ENCODE results near the gene SYNPO2. TPM values are rescaled to one million over a fixed set of nuclear protein-coding genes. Genes with fewer than 3 reads are reported as not detected.
A peak's percentile ranks its signal among the peaks of the same experiment; 100 is the strongest.

The SYNPO2 gene
- total RNA-seq, 1 donor from 2014 or later: 26.2 TPM

GRCh38 chr4:118962540-118962939 lies 73.9 kb downstream of the SYNPO2 start:
- Histone ChIP-seq H3K27me3 (ENCODE audit: low read depth) (no peaks in the 10 kb centered on the region), H3K4me1 (peaks cover 11% of the 10 kb centered on the region), H3K4me3 (no peak overlapping the region), H3K27ac (no peak overlapping the region), H3K36me3 (no peaks in the 10 kb centered on the region), H3K9me3 (no peaks in the 10 kb centered on the region)
- DNase-seq (no peak), ATAC-seq (no peak)
- no peak for TF ChIP-seq CTCF (IDR thresholded peaks at IDR 0.05)
- intact Hi-C loops (cut with DNase I): no loop called here

- TF ChIP-seq CTCF (IDR thresholded peaks at IDR 0.05): no peak
- ATAC-seq (no peak), DNase-seq (no peak)
- H3K27me3 ChIP-seq (ENCODE audit: low read depth): no peaks in the 10 kb centered on the region
- intact Hi-C loops (cut with DNase I): no loop called here
- no peaks in the 10 kb centered on the region for H3K9me3 ChIP-seq
- no peak overlapping the region for H3K4me3 ChIP-seq
- peaks cover 30% of the 10 kb centered on the region for H3K4me1 ChIP-seq
- no peaks in the 10 kb centered on the region for H3K36me3 ChIP-seq
- H3K27ac ChIP-seq: no peak overlapping the region
These were observed 76.3 kb downstream of the SYNPO2 start for GRCh38 chr4:118964891-118965411.

- H3K9me3 ChIP-seq: no peaks in the 10 kb centered on the region
- peak overlapping the region; percentile 77 for H3K27ac ChIP-seq
- DNase-seq: no peak
- ATAC-seq: no peak
- no peak for TF ChIP-seq CTCF (IDR thresholded peaks at IDR 0.05)
- H3K27me3 ChIP-seq (ENCODE audit: low read depth): no peaks in the 10 kb centered on the region
- H3K36me3 ChIP-seq: no peaks in the 10 kb centered on the region
- H3K4me3 ChIP-seq: no peak overlapping the region
- H3K4me1 ChIP-seq: peaks cover 30% of the 10 kb centered on the region
- intact Hi-C loops (cut with DNase I): no loop called here
These were observed 78.7 kb downstream of the SYNPO2 start for GRCh38 chr4:118967393-118967792.

GRCh38 chr4:118968005-118968404 lies 79.4 kb downstream of the SYNPO2 start:
- TF ChIP-seq CTCF (IDR thresholded peaks at IDR 0.05): no peak
- ATAC-seq (peak; percentile 94 to 96), DNase-seq (peak; percentile 57)
- H3K27ac ChIP-seq: peak overlapping the region; percentile 77
- H3K27me3 ChIP-seq (ENCODE audit: low read depth): no peaks in the 10 kb centered on the region
- H3K36me3 ChIP-seq: no peaks in the 10 kb centered on the region
- no peaks in the 10 kb centered on the region for H3K9me3 ChIP-seq
- H3K4me3 ChIP-seq: no peak overlapping the region
- intact Hi-C loops (cut with DNase I): no loop called here
- peaks cover 30% of the 10 kb centered on the region for H3K4me1 ChIP-seq

GRCh38 chr4:118968813-118969212 lies 80.2 kb downstream of the SYNPO2 start:
- peak overlapping the region; percentile 77 for H3K27ac ChIP-seq
- intact Hi-C loops (cut with DNase I): no loop called here
- no peak overlapping the region for H3K4me3 ChIP-seq

More at GRCh38 chr4:118968813-118969212, 80.2 kb downstream of the SYNPO2 start:
- ATAC-seq (peak in 1 of 2 donors; percentile 15), DNase-seq (no peak)
- Histone ChIP-seq H3K27me3 (ENCODE audit: low read depth) (no peaks in the 10 kb centered on the region), H3K4me1 (peaks cover 30% of the 10 kb centered on the region), H3K9me3 (no peaks in the 10 kb centered on the region), H3K36me3 (no peaks in the 10 kb centered on the region)
- TF ChIP-seq CTCF (IDR thresholded peaks at IDR 0.05): no peak

All from lower lobe of right lung (tissue), 2 donors.